GM06990 (cell line): Measurements from ENCODE around the gene NOL3.
A peak's percentile ranks its signal among the peaks of the same experiment; 100 is the strongest.
"Not testable (repeated sequence)": the region's sequence is repeated elsewhere in the genome, so short reads cannot be mapped to it uniquely, and the experiment has no call there.

Source experiments
- DNase-seq: peaks from one replicate; pipeline ENCODE4 v3.0.0-alpha.2; 2011; ENCODE audit not compliant: insufficient read length; ENCODE audit errors: extremely low read depth
- H3K27me3 ChIP-seq: replicated peaks from 2 replicates; pipeline ENCODE4 v1.6.0; 2011; ENCODE audit warnings: low read length; ENCODE audit not compliant: control insufficient read depth, insufficient read depth
- H3K36me3 ChIP-seq: 2 replicates; pipeline ENCODE4 v1.5.1; 2011; ENCODE audit warnings: low read length; ENCODE audit not compliant: control insufficient read depth, insufficient read depth
- H3K4me3 ChIP-seq: replicated peaks from 2 replicates; pipeline ENCODE4 v1.5.1; 2011; ENCODE audit warnings: low read depth, mild to moderate bottlenecking, control low read depth, low read length
- TF ChIP-seq, protein P1 (sequence below): IDR thresholded peaks from 2 replicates; pipeline ENCODE4 v1.5.1; 2011; ENCODE audit warnings: low read length, control low read depth, mild to moderate bottlenecking, inconsistent platforms; ENCODE audit not compliant: insufficient read depth, poor library complexity, severe bottlenecking

The NOL3 gene

DNA sequence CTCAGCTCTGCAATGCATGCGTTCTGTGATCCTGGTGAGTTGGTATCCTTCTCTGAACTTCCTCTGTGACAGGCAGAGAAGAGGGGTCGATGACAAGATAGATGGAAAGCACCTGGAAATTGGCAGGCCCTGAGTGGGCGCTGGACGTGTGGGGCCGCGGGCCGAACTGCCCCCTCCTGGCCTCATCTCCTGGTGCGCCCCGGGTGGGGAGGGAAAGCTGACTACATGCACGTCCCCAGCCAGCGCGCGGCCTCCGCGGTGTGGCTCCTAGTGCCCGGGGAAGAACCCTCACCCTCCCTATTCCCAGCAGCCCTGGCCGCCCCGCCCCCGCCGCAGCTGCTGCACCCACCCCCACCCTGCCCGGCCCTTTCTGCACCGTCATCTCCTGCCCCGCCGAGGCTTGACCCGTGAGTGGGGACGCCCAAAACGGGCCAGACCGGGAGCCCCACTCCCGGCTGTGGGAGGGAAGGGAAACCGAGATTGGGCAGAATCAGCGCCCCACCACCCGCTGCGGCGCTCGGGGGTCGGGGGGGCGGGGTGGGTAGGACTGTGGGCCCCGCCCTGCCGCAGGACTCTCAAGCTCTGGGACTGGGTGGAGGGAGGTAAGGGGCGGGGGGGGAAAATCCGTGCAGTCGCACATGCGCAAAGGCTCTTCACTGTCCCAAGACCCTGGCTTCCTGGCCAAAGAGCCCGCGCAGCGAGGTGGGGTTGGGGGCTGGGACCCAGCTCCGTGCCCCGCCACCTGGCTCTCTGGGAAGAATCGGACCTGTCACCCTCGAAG lies at the start of gene NOL3:
Gene NOL3 (plus strand): TSS at position 371 of the 781 bp plus-strand sequence.
- H3K36me3 ChIP-seq, result no peaks in the 10 kb centered on the region
- peak within 1 kb of the TSS; percentile 61 for H3K4me3 ChIP-seq
- peak; percentile 73 for DNase-seq
- no peaks in the 10 kb centered on the region; the same call in 1 of the 2 replicates for H3K27me3 ChIP-seq
- TF ChIP-seq, protein P1, sequence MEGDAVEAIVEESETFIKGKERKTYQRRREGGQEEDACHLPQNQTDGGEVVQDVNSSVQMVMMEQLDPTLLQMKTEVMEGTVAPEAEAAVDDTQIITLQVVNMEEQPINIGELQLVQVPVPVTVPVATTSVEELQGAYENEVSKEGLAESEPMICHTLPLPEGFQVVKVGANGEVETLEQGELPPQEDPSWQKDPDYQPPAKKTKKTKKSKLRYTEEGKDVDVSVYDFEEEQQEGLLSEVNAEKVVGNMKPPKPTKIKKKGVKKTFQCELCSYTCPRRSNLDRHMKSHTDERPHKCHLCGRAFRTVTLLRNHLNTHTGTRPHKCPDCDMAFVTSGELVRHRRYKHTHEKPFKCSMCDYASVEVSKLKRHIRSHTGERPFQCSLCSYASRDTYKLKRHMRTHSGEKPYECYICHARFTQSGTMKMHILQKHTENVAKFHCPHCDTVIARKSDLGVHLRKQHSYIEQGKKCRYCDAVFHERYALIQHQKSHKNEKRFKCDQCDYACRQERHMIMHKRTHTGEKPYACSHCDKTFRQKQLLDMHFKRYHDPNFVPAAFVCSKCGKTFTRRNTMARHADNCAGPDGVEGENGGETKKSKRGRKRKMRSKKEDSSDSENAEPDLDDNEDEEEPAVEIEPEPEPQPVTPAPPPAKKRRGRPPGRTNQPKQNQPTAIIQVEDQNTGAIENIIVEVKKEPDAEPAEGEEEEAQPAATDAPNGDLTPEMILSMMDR, result no peak

DNA sequence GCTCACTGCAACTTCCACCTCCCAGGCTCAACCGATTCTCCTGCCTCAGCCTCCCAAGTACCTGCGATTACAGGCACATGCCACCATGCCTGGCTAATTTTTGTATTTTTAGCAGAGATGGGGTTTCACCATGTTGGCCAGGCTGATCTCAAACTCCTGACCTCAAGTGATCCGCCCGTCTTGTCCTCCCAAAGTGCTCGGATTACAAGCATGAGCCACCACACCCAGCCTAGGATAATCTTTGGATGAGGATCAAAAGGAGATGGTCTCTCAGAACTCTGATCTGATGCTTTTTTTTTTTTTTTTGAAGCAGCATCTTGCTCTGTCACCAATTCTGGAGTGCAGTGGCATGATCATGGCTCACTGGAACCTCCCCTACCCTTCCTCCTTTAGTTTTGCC lies 47.5 kb upstream of the NOL3 start:
- H3K27me3 ChIP-seq, H3K4me3 ChIP-seq, H3K36me3 ChIP-seq, DNase-seq: not testable (repeated sequence)

DNA sequence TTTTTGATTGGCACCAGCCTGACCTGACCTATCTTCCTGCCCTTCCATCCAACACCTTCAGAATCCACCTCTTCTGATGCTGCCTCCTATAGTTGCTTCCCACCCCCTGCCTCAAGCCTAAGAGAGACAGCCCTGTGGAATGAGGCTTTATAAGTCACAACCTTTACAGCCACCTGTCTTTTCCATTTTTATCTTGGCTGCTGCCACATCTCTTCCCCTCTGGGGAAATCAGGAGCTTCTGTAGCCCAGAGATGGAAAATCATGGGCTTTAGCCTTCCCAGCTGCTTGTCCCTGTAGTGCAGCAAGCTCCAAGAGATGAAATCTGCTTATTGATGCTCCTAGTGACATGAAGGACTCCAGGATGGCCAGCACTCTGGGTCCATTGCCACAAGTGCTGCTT lies 41.9 kb upstream of the NOL3 start:
- TF ChIP-seq, protein P1, result no peak
- no peak for DNase-seq
- no peaks in the 10 kb centered on the region; the same call in none of the 2 replicates for H3K36me3 ChIP-seq
- H3K4me3 ChIP-seq, result no peak overlapping the region
- H3K27me3 ChIP-seq, result no peaks in the 10 kb centered on the region

DNA sequence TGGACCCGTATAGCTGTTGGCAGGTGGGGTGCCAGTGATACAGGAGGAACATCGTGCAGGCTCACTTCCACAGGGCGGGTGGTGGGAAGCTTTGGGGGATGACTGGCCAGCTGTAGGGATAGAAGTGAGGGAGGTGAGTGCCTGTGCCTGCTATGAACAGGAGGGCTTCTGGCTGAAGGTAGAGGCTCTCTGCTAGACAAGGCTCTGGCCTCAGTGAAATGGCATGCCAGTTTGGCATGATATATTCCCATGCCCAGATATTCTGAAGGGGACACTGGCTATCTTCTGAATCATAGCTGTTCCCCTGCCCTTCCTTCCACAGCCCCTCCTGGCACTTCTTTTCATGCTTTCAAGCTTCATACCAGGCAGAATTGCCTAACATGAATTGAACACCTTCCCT lies 41.5 kb upstream of the NOL3 start:
- peaks cover under 1% of the 10 kb centered on the region for H3K36me3 ChIP-seq
- H3K4me3 ChIP-seq, result no peak overlapping the region
- no peak for DNase-seq
- no peaks in the 10 kb centered on the region for H3K27me3 ChIP-seq
- TF ChIP-seq, protein P1, result no peak

DNA sequence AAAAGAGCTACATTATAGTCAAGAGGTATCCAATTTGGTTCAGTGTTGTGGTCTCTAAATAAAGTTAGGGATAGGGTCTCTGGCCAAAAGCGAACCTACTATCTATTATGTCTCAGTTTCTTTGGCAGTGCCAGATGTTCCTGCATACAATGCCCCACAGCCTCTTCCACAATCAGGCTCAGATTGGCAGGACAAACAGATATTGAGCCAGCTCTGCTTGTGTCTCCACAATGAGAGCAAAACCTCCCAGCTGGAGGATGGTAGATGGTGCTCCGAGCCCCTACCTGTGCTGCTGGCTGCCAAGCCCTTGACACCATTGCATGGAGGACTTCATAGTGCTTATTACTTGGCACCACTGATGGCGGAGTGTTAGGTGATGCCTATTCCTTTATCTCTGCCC lies 40.9 kb upstream of the NOL3 start:
- Histone ChIP-seq H3K27me3 (no peaks in the 10 kb centered on the region), H3K36me3 (peaks cover 6% of the 10 kb centered on the region), H3K4me3 (no peak overlapping the region)
- TF ChIP-seq, protein P1, result no peak
- DNase-seq, result no peak

DNA sequence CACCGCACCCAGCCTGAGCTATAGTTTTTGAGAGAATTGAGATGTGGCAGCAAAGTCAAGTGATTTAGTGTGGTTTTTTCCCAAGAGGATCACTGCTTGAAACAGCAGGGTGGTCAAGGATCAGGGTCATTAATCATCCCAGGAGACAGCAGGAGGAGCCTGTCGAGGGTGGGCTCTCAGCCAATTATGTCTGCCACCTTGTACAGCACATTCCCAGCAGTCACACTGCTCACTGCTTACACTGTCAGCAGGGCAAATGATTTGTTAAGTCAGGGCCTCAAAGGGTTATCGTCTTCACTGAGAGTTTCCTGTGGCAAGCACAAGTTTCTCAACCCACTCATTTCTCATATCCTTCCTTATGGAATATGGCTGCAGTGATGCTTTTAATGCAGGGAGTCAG lies 32.7 kb upstream of the NOL3 start:
- Histone ChIP-seq H3K4me3 (no peak overlapping the region), H3K27me3 (no peaks in the 10 kb centered on the region), H3K36me3 (peaks cover 28% of the 10 kb centered on the region)
- TF ChIP-seq, protein P1, result no peak
- DNase-seq, result no peak
